OCI-LY3 (cell line): ENCODE results near the gene MRTFA.

ENCODE experiments used
- H2AFZ ChIP-seq: fragments of 200-600, 300-600 bp; shearing (Covaris generic); 2 replicates; pipeline ENCODE4 v1.6.0; 2014; ENCODE audit warnings: antibody characterized with exemption, low read depth, low read length
- H3K27ac ChIP-seq: fragments of 200-600, 300-600 bp; sonication (generic); 2 replicates; pipeline ENCODE4 v1.5.1; 2014; ENCODE audit warnings: mild to moderate bottlenecking, low read length, moderate library complexity, mixed read lengths
- H3K27me3 ChIP-seq: fragments of 200-600, 300-600 bp; sonication (generic); 2 replicates; pipeline ENCODE4 v1.6.1; 2014; ENCODE audit warnings: low read depth, low read length, mixed read lengths
- H3K36me3 ChIP-seq: fragments of 200-600, 300-600 bp; sonication (generic); replicated peaks from 2 replicates; pipeline ENCODE3; 2014; ENCODE audit warnings: low read depth, low read length, mixed read lengths
- H3K4me1 ChIP-seq: fragments of 300-600, 200-600 bp; sonication (generic); 2 replicates; pipeline ENCODE4 v1.6.1; 2014; ENCODE audit warnings: low read length, mixed read lengths
- H3K4me2 ChIP-seq: fragments of 200-600, 300-600 bp; sonication (generic); 2 replicates; pipeline ENCODE4 v1.6.1; 2014; ENCODE audit warnings: low read length, mixed read lengths
- H3K4me3 ChIP-seq: fragments of 300-600, 200-600 bp; sonication (generic); 2 replicates; pipeline ENCODE4 v1.5.1; 2014; ENCODE audit warnings: antibody characterized with exemption, mild to moderate bottlenecking, low read length, moderate library complexity
- H3K79me2 ChIP-seq: fragments of 300-600, 200-600 bp; shearing (Covaris generic); 2 replicates; pipeline ENCODE4 v1.6.1; 2014; ENCODE audit warnings: mild to moderate bottlenecking, low read length, mixed read lengths
- H3K9ac ChIP-seq: fragments of 300-600, 200-600 bp; shearing (Covaris generic); 2 replicates; pipeline ENCODE4 v1.6.0; 2014; ENCODE audit warnings: mild to moderate bottlenecking, low read length, moderate library complexity
- H3K9me3 ChIP-seq: fragments of 200-600, 300-600 bp; shearing (Covaris generic); 2 replicates; pipeline ENCODE4 v1.6.1; 2014; ENCODE audit warnings: low read length, mixed read lengths; ENCODE audit not compliant: insufficient read depth
- H4K20me1 ChIP-seq: fragments of 200-600, 300-600 bp; sonication (generic); 2 replicates; pipeline ENCODE4 v1.6.1; 2016; ENCODE audit warnings: low read length, mixed read lengths; ENCODE audit not compliant: insufficient read depth
- CTCF ChIP-seq: fragments of 200-600, 300-600 bp; sonication (generic); IDR thresholded peaks from 2 replicates; pipeline ENCODE4 v1.5.1; 2014; ENCODE audit warnings: antibody characterized with exemption, low read length, low read depth
- EZH2phosphoT487 ChIP-seq: fragments of 200-600 bp; shearing (Covaris generic); IDR thresholded peaks from 2 replicates; pipeline ENCODE4 v1.6.1; 2018; ENCODE audit warnings: antibody characterized with exemption, mixed run types, low read depth

The MRTFA gene

GRCh38 chr22:40479887-40480538 lies 156.5 kb downstream of the MRTFA start:
- H3K79me2 ChIP-seq = peaks cover 15% of the 10 kb centered on the region; the same call in 1 of the 2 replicates
- H3K4me1 ChIP-seq = no peaks in the 10 kb centered on the region

GRCh38 chr22:40479126-40479800 lies 157.3 kb downstream of the MRTFA start:
- no peaks in the 10 kb centered on the region for H3K9me3 ChIP-seq
- H3K9ac ChIP-seq = no peak overlapping the region
- H3K4me1 ChIP-seq = peaks cover 4% of the 10 kb centered on the region
- H3K27me3 ChIP-seq = no peaks in the 10 kb centered on the region
- H3K4me2 ChIP-seq = no peak overlapping the region
- H3K4me3 ChIP-seq = no peak overlapping the region
- no peaks in the 10 kb centered on the region for H3K36me3 ChIP-seq
- H2AFZ ChIP-seq = no peak overlapping the region
- H3K27ac ChIP-seq = no peak overlapping the region
- H3K79me2 ChIP-seq = peaks cover 15% of the 10 kb centered on the region; the same call in 1 of the 2 replicates
- TF ChIP-seq CTCF = peak; percentile 43
- TF ChIP-seq EZH2phosphoT487 = no peak
- H4K20me1 ChIP-seq = peaks cover 7% of the 10 kb centered on the region; the same call in 1 of the 2 replicates

More at GRCh38 chr22:40479887-40480538, 156.5 kb downstream of the MRTFA start:
- Histone ChIP-seq H3K9me3 (no peaks in the 10 kb centered on the region), H3K27me3 (no peaks in the 10 kb centered on the region), H3K4me3 (no peak overlapping the region), H4K20me1 (peaks cover 7% of the 10 kb centered on the region; the same call in 1 of the 2 replicates), H3K36me3 (no peaks in the 10 kb centered on the region), H3K27ac (no peak overlapping the region), H3K4me2 (no peak overlapping the region), H2AFZ (no peak overlapping the region), H3K9ac (no peak overlapping the region)
- TF ChIP-seq CTCF (no peak), EZH2phosphoT487 (no peak)

GRCh38 chr22:40478338-40479125 lies 158.0 kb downstream of the MRTFA start:
- no peaks in the 10 kb centered on the region for H3K27me3 ChIP-seq
- no peaks in the 10 kb centered on the region for H3K36me3 ChIP-seq
- H3K9ac ChIP-seq = no peak overlapping the region
- peaks cover 15% of the 10 kb centered on the region; the same call in 1 of the 2 replicates for H3K79me2 ChIP-seq
- H3K4me2 ChIP-seq = no peak overlapping the region
- no peak for TF ChIP-seq EZH2phosphoT487
- TF ChIP-seq CTCF = no peak
- no peaks in the 10 kb centered on the region for H3K9me3 ChIP-seq
- no peak overlapping the region for H3K4me3 ChIP-seq
- no peak overlapping the region for H3K27ac ChIP-seq
- H2AFZ ChIP-seq = no peak overlapping the region
- peaks cover 10% of the 10 kb centered on the region; the same call in 1 of the 2 replicates for H4K20me1 ChIP-seq
- H3K4me1 ChIP-seq = peaks cover 11% of the 10 kb centered on the region
